ENCODE data around the gene MACIR. TPM values are rescaled to one million over a fixed set of nuclear protein-coding genes. Genes with fewer than 3 reads are reported as not detected.

MACIR gene
- total and polyA plus RNA-seq, 9 of the 15 experiments (the other 6 are each of a cell fraction or from before 2014, with no cell fraction given): 1.4 to 11.6 (median 9.4) TPM

GRCh38 chr5:103245761-103246160 lies 12.8 kb upstream of the MACIR start:
- FAIRE-seq (no peak), DNase-seq (ENCODE audit: extremely low read depth in 1 of 4, low spot score in 3 of 4) (no peak), ATAC-seq (no peak)
- Histone ChIP-seq H3K27ac (ENCODE audit: extremely low read depth, low read depth, low read length) (no peak overlapping the region), H3K4me3 (no peak overlapping the region), H3K27me3 (ENCODE audit: control insufficient read depth in 2 of 2, insufficient read depth in 2 of 2, low read length in 2 of 2) (peaks cover 0 to 6% of the 10 kb centered on the region in 2 experiments; a peak in 2 of 5 replicates), H3K9me3 (replicated peaks; ENCODE audit: control insufficient read depth, insufficient read depth, low read depth, low read length) (no peaks in the 10 kb centered on the region), H4K20me1 (replicated peaks; ENCODE audit: control insufficient read depth, insufficient read depth, low read length) (no peaks in the 10 kb centered on the region), H2AFZ (ENCODE audit: low read depth, low read length) (no peak overlapping the region), H3K79me2 (ENCODE audit: control insufficient read depth, insufficient read depth, low read length) (no peaks in the 10 kb centered on the region), H3K9ac (ENCODE audit: insufficient read depth in 1 of 2, low read depth in 2 of 2, low read length in 2 of 2) (no peak overlapping the region), H3K4me1 (replicated peaks in 1 of 2; ENCODE audit: control insufficient read depth in 2 of 2, insufficient read depth in 2 of 2, low read length in 2 of 2) (no peaks in the 10 kb centered on the region), H3K9me1 (ENCODE audit: control insufficient read depth, insufficient read depth, low read length) (no peaks in the 10 kb centered on the region), H3K4me2 (ENCODE audit: insufficient read depth, low read length) (no peak overlapping the region), H3K36me3 (ENCODE audit: control insufficient read depth, insufficient read depth, low read length) (no peaks in the 10 kb centered on the region)
- 0% methylated on average over 4 of the region's 4 CpGs for WGBS (ENCODE audit: insufficient coverage, low coverage, missing lambda C conversion rate)
- ChIA-PET CTCF (ENCODE audit: low intra/inter-chr PET ratio) (no interaction called here), POLR2A (no interaction called here)
- intact Hi-C loops (cut with micrococcal nuclease): loop anchor here (5.0 kb wide), 1 partner anchor 232 kb away; no protein-coding TSS in a partner anchor
- in situ Hi-C loops (cut with MboI): no loop called here
- no TSS peak for BruUV-seq (replicated peaks)
- TF ChIP-seq MCM7 (IDR thresholded peaks at IDR 0.05) (no peak), ZNF518B (CRISPR knock-in tag; IDR thresholded peaks at IDR 0.05) (no peak), BRF1 (IDR thresholded peaks at IDR 0.05; ENCODE audit: borderline replicate concordance, extremely low read depth, insufficient read length) (no peak), TRIM28 (IDR thresholded peaks at IDR 0.05) (no peak), ZNF785 (CRISPR knock-in tag; IDR thresholded peaks at IDR 0.05) (no peak), CREBBP (IDR thresholded peaks at IDR 0.05; ENCODE audit: low read depth, low read length) (no peak), ZNF124 (CRISPR knock-in tag; IDR thresholded peaks at IDR 0.05) (no peak), FOXA1 (IDR thresholded peaks at IDR 0.05; ENCODE audit: borderline replicate concordance) (no peak), U2AF1 (optimal IDR thresholded peaks at IDR 0.05; ENCODE audit: low read depth, low read length) (no peak), EP400 (IDR thresholded peaks at IDR 0.05) (no peak), ZNF695 (CRISPR knock-in tag; IDR thresholded peaks at IDR 0.05) (no peak), NBN (IDR thresholded peaks at IDR 0.05; ENCODE audit: low read depth) (no peak), ZNF274 (IDR thresholded peaks at IDR 0.05; ENCODE audit: borderline replicate concordance, low read depth, low read length) (no peak)
